Prostate gland (tissue), 2 donors: ENCODE measurements around the gene LRRC75B.

Experiments
- POLR2A ChIP-seq: fragments of 450-650 bp; IDR thresholded peaks from one replicate; pipeline ENCODE4 v1.6.1; 2016; ENCODE audit warnings: antibody characterized with exemption, mild to moderate bottlenecking
- POLR2AphosphoS5 ChIP-seq: sonication (generic); formaldehyde crosslinking; IDR thresholded peaks from one replicate; pipeline ENCODE4 v1.6.1; 2017; ENCODE audit warnings: antibody characterized with exemption
- TF ChIP-seq, protein P1 (sequence below), 4 experiments: fragments of 200-600 bp in 2 of 4; fragments of 450-650 bp in 2 of 4; sonication (generic) in 2 of 4; IDR thresholded peaks; 1 replicate in 3 of 4; 2 replicates in 1 of 4; pipeline ENCODE4 v1.5.1; 2016 to 2019; ENCODE audit warnings: antibody characterized with exemption in 4 of 4, mild to moderate bottlenecking in 2 of 4, moderate library complexity in 2 of 4

DNA sequence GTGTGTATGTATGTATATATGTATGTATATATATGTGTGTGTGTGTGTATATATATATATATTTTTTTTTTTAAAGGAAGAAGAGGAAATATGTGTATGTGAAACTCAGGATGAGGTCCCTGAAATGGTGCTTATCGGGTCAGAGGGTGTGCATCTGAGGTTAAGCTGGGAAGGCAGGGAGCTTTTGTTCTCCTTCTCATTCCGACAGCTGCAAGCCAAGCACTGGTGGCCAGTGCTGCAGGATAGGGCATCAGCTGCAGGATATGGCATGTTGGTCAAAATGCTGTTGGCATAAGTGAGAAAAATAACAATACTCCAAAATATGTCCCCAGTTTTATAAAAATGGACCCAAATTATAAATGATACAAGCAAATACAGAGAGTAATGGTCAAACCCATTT is 29.6 kb downstream of the LRRC75B start:
- TF ChIP-seq, protein P1, sequence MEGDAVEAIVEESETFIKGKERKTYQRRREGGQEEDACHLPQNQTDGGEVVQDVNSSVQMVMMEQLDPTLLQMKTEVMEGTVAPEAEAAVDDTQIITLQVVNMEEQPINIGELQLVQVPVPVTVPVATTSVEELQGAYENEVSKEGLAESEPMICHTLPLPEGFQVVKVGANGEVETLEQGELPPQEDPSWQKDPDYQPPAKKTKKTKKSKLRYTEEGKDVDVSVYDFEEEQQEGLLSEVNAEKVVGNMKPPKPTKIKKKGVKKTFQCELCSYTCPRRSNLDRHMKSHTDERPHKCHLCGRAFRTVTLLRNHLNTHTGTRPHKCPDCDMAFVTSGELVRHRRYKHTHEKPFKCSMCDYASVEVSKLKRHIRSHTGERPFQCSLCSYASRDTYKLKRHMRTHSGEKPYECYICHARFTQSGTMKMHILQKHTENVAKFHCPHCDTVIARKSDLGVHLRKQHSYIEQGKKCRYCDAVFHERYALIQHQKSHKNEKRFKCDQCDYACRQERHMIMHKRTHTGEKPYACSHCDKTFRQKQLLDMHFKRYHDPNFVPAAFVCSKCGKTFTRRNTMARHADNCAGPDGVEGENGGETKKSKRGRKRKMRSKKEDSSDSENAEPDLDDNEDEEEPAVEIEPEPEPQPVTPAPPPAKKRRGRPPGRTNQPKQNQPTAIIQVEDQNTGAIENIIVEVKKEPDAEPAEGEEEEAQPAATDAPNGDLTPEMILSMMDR (IDR thresholded peaks at IDR 0.05) = no peak
- TF ChIP-seq POLR2A = no peak
- no peak for TF ChIP-seq POLR2AphosphoS5
